H9 (cell line): ENCODE data around the gene CRACDL. TPM values are rescaled to one million over a fixed set of nuclear protein-coding genes. Genes with fewer than 3 reads are reported as not detected.

Source experiments
- DNase-seq: peaks from one replicate; pipeline ENCODE4 v3.0.0-alpha.2; 2017
- H2AFZ ChIP-seq: one replicate; pipeline ENCODE4 v1.6.1; 2013; ENCODE audit warnings: mild to moderate bottlenecking, low read length, control low read depth, moderate library complexity
- H2AK5ac ChIP-seq: 2 replicates; pipeline ENCODE4 v1.6.1; 2013; ENCODE audit warnings: low read length, control low read depth, mixed read lengths; ENCODE audit not compliant: insufficient read length
- H2BK120ac ChIP-seq: one replicate; pipeline ENCODE4 v1.6.1; 2013; ENCODE audit warnings: low read depth, mild to moderate bottlenecking, low read length, control low read depth, inconsistent platforms; ENCODE audit not compliant: poor library complexity, severe bottlenecking
- H2BK12ac ChIP-seq: 2 replicates; pipeline ENCODE4 v1.6.1; 2013; ENCODE audit warnings: low read length, control low read depth, mixed read lengths, low read depth; ENCODE audit not compliant: insufficient read length
- H2BK15ac ChIP-seq: 2 replicates; pipeline ENCODE4 v1.6.1; 2013; ENCODE audit warnings: low read depth, low read length, control low read depth
- H2BK20ac ChIP-seq: one replicate; pipeline ENCODE4 v1.6.1; 2013; ENCODE audit warnings: low read depth, mild to moderate bottlenecking, low read length, control low read depth, inconsistent platforms; ENCODE audit not compliant: poor library complexity, severe bottlenecking
- H2BK5ac ChIP-seq: 2 replicates; pipeline ENCODE4 v1.6.1; 2013; ENCODE audit warnings: low read length, control low read depth, mixed read lengths; ENCODE audit not compliant: insufficient read length
- H3K14ac ChIP-seq: 2 replicates; pipeline ENCODE4 v1.6.1; 2013; ENCODE audit warnings: low read length, control low read depth; ENCODE audit not compliant: insufficient read depth
- H3K18ac ChIP-seq: 2 replicates; pipeline ENCODE4 v1.6.1; 2013; ENCODE audit warnings: low read depth, mild to moderate bottlenecking, mixed read lengths, low read length, control low read depth; ENCODE audit not compliant: insufficient read length
- H3K23ac ChIP-seq: 2 replicates; pipeline ENCODE4 v1.6.1; 2013; ENCODE audit warnings: low read length, control low read depth, mixed read lengths, low read depth; ENCODE audit not compliant: insufficient read length
- H3K23me2 ChIP-seq: 2 replicates; pipeline ENCODE4 v1.6.1; 2013; ENCODE audit warnings: low read depth, mild to moderate bottlenecking, mixed read lengths, low read length, control low read depth; ENCODE audit not compliant: insufficient read length, poor library complexity, severe bottlenecking
- H3K27ac ChIP-seq: 2 replicates; pipeline ENCODE4 v1.5.1; 2013; ENCODE audit warnings: low read length, control low read depth, mixed read lengths, low read depth; ENCODE audit not compliant: insufficient read length
- H3K27me3 ChIP-seq: 2 replicates; pipeline ENCODE4 v1.6.1; 2013; ENCODE audit warnings: low read length, control low read depth, inconsistent platforms; ENCODE audit not compliant: insufficient read depth
- H3K4ac ChIP-seq: 2 replicates; pipeline ENCODE4 v1.6.1; 2013; ENCODE audit warnings: low read depth, mild to moderate bottlenecking, control low read depth, inconsistent platforms, low read length, moderate library complexity
- H3K4me1 ChIP-seq: 2 replicates; pipeline ENCODE4 v1.6.1; 2013; ENCODE audit warnings: low read length, control low read depth, inconsistent platforms; ENCODE audit not compliant: insufficient read depth
- H3K4me2 ChIP-seq: 2 replicates; pipeline ENCODE4 v1.6.1; 2013; ENCODE audit warnings: low read length, control low read depth, mixed read lengths; ENCODE audit not compliant: insufficient read length, insufficient read depth
- H3K56ac ChIP-seq: 2 replicates; pipeline ENCODE4 v1.6.1; 2013; ENCODE audit warnings: low read depth, mild to moderate bottlenecking, mixed read lengths, low read length, control low read depth; ENCODE audit not compliant: insufficient read length
- H3K79me1 ChIP-seq: 2 replicates; pipeline ENCODE4 v1.6.1; 2013; ENCODE audit warnings: low read depth, mild to moderate bottlenecking, moderate library complexity, low read length, control low read depth, inconsistent platforms; ENCODE audit not compliant: insufficient read depth, poor library complexity, severe bottlenecking
- H3K79me2 ChIP-seq: 2 replicates; pipeline ENCODE4 v1.6.1; 2013; ENCODE audit warnings: low read length, control low read depth, inconsistent platforms; ENCODE audit not compliant: insufficient read depth
- H3K9ac ChIP-seq: 2 replicates; pipeline ENCODE4 v1.6.1; 2013; ENCODE audit warnings: low read length, control low read depth, mixed read lengths; ENCODE audit not compliant: insufficient read length; ENCODE audit errors: extremely low read depth
- H3K9me3 ChIP-seq: one replicate; pipeline ENCODE4 v1.6.1; 2013; ENCODE audit warnings: low read depth, low read length, inconsistent platforms; ENCODE audit not compliant: control insufficient read depth
- H3T11ph ChIP-seq: one replicate; pipeline ENCODE4 v1.6.1; 2013; ENCODE audit warnings: mild to moderate bottlenecking, low read length, control low read depth, inconsistent platforms
- H4K20me1 ChIP-seq: one replicate; pipeline ENCODE4 v1.6.1; 2013; ENCODE audit not compliant: control insufficient read depth, insufficient read length, insufficient read depth
- H4K5ac ChIP-seq: 2 replicates; pipeline ENCODE4 v1.6.1; 2013; ENCODE audit warnings: low read depth, mild to moderate bottlenecking, mixed read lengths, low read length, control low read depth; ENCODE audit not compliant: insufficient read length
- H4K8ac ChIP-seq: replicated peaks from 2 replicates; pipeline ENCODE4 v1.6.1; 2013; ENCODE audit warnings: low read length, control low read depth, mixed read lengths, low read depth; ENCODE audit not compliant: insufficient read length
- H4K91ac ChIP-seq: 2 replicates; pipeline ENCODE4 v1.6.1; 2013; ENCODE audit warnings: low read depth, mild to moderate bottlenecking, moderate library complexity, mixed read lengths, low read length, control low read depth; ENCODE audit not compliant: insufficient read length
- H3K27ac Mint-ChIP-seq, 3 experiments: 2 replicates in 2 of 3; 3 replicates in 1 of 3; pipeline ENCODE4 v1.8.0; 2020 to 2021; ENCODE audit warnings: mixed read lengths in 3 of 3, mild to moderate bottlenecking in 1 of 3, moderate library complexity in 1 of 3
- H3K27me3 Mint-ChIP-seq: 2 replicates; pipeline ENCODE4 v1.8.0; 2021; ENCODE audit warnings: low read depth, mild to moderate bottlenecking, moderate library complexity, mixed read lengths
- H3K36me3 Mint-ChIP-seq, 3 experiments: 2 replicates in 2 of 3; 3 replicates in 1 of 3; pipeline ENCODE4 v1.8.0; 2020 to 2021; ENCODE audit warnings: low read depth in 3 of 3, mixed read lengths in 3 of 3; ENCODE audit not compliant: insufficient read depth in 1 of 3
- H3K4me1 Mint-ChIP-seq, 2 experiments: 2 replicates each; pipeline ENCODE4 v1.8.0; 2020; ENCODE audit warnings: mixed read lengths in 2 of 2
- H3K4me3 Mint-ChIP-seq, 2 experiments: 2 replicates in 1 of 2; 3 replicates in 1 of 2; pipeline ENCODE4 v1.8.0; 2020 to 2021; ENCODE audit warnings: mild to moderate bottlenecking in 2 of 2, mixed read lengths in 2 of 2, moderate library complexity in 1 of 2
- H3K9me3 Mint-ChIP-seq, 2 experiments: 2 replicates in 1 of 2; 3 replicates in 1 of 2; pipeline ENCODE4 v1.8.0; 2020; ENCODE audit warnings: mild to moderate bottlenecking in 2 of 2, mixed read lengths in 2 of 2, moderate library complexity in 1 of 2
- CTCF ChIP-seq: fragments of 200-600 bp; sonication (generic); conservative IDR thresholded peaks from 3 replicates; pipeline ENCODE4 v1.8.0; 2021; ENCODE audit warnings: antibody characterized with exemption, mild to moderate bottlenecking
- WGBS: extraction: QIAGEN DNeasy Blood & Tissue Kit; methylation state at CpG from one replicate; pipeline ENCODE4 v1.1.7; 2013; ENCODE audit warnings: missing lambda C conversion rate, low lambda C conversion rate, mixed read lengths; ENCODE audit not compliant: insufficient read length; ENCODE audit errors: extremely low coverage; 5-methylcytosine and 5-hydroxymethylcytosine counted together
- total RNA-seq: library from RNA; stranded (reverse); gene quantifications from 2 replicates; pipeline ENCODE4 v1.2.1, GENCODE V29; 2021

CRACDL gene
- total RNA-seq, 1 experiment from 2014 or later, result 0.48 TPM

GRCh38 chr2:98875746-98876145 lies 60.3 kb downstream of the CRACDL start:
- Histone ChIP-seq H3K27ac (no peak overlapping the region), H2BK12ac (no peak overlapping the region), H3K4me2 (no peak overlapping the region), H4K5ac (no peak overlapping the region), H4K20me1 (no peaks in the 10 kb centered on the region), H4K8ac (no peak overlapping the region), H3K23me2 (no peaks in the 10 kb centered on the region), H3T11ph (no peak overlapping the region), H3K23ac (no peak overlapping the region), H2BK20ac (no peak overlapping the region), H3K79me2 (no peaks in the 10 kb centered on the region), H3K4me1 (no peaks in the 10 kb centered on the region), H3K56ac (no peak overlapping the region), H2BK120ac (no peak overlapping the region), H3K18ac (no peak overlapping the region), H2BK5ac (no peak overlapping the region), H4K91ac (no peak overlapping the region), H3K27me3 (no peaks in the 10 kb centered on the region), H3K4ac (no peak overlapping the region), H2BK15ac (no peak overlapping the region), H3K79me1 (no peaks in the 10 kb centered on the region), H2AFZ (no peak overlapping the region), H3K14ac (no peak overlapping the region; the same call in 1 of the 2 replicates), H3K9me3 (no peaks in the 10 kb centered on the region), H2AK5ac (no peak overlapping the region), H3K9ac (no peak overlapping the region)
- Mint-ChIP-seq H3K27ac (no peak overlapping the region), H3K4me1 (no peaks in the 10 kb centered on the region; a peak in 1 of 4 replicates), H3K36me3 (no peaks in the 10 kb centered on the region; a peak in 1 of 7 replicates), H3K9me3 (no peaks in the 10 kb centered on the region), H3K27me3 (no peaks in the 10 kb centered on the region; the same call in 1 of the 2 replicates), H3K4me3 (no peak overlapping the region)
- TF ChIP-seq CTCF, result no peak
- no peak for DNase-seq
- no CpG with 5 or more reads among the region's 4 CpGs for WGBS
